ENCODE data around the gene CALML5.

The CALML5 gene

DNA sequence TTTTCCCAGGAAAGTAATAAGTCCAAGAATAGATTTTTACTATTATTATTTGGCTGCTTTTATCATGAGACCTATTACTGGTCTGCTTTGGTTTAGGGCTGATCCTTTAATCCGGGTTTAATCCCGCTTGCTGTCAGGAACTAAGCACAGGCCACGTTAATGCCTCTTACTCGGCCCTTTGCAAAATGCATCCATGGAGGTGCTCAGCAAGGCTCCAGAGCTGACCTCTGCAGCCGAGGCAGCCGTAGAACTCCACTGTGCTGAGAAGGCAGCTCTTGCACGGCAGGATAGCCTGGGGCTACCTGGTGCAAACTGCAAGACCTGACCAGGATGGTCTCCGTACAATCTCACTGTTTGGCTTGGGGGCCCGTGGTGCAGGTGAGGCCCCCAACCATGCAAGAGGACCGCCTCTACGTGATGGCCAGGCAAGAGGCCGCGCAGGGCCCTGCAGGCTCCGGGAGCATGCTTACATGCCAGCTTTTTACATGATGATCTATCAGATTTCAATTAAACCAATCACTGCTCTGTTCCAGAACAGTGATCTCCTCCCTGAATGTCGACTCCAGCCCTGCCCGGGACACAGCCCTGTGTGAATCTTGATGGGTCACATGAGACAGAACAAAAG lies 15.0 kb upstream of the CALML5 start:
- DNase-seq (no peak), ATAC-seq (no peak)
- Mint-ChIP-seq H3K4me3 (no peak overlapping the region), H3K27ac (no peak overlapping the region), H3K27me3 (peaks cover 5% of the 10 kb centered on the region), H3K9me3 (no peaks in the 10 kb centered on the region), H3K4me1 (peaks cover 9% of the 10 kb centered on the region), H3K36me3 (ENCODE audit: low read depth) (no peaks in the 10 kb centered on the region)

GRCh38 chr10:5512881-5513612 lies 13.7 kb upstream of the CALML5 start:
- no peaks in the 10 kb centered on the region for H3K9me3 Mint-ChIP-seq
- no peaks in the 10 kb centered on the region for H3K36me3 Mint-ChIP-seq (ENCODE audit: low read depth)
- no peak overlapping the region for H3K4me3 Mint-ChIP-seq
- peaks cover 5% of the 10 kb centered on the region for H3K27me3 Mint-ChIP-seq
- DNase-seq, result no peak
- H3K27ac Mint-ChIP-seq, result no peak overlapping the region
- peaks cover 9% of the 10 kb centered on the region for H3K4me1 Mint-ChIP-seq
- peak; percentile 33 for ATAC-seq

- ATAC-seq (no peak), DNase-seq (no peak)
- Mint-ChIP-seq H3K9me3 (no peaks in the 10 kb centered on the region), H3K27ac (no peak overlapping the region), H3K4me1 (peaks cover 9% of the 10 kb centered on the region), H3K27me3 (peaks cover 5% of the 10 kb centered on the region), H3K36me3 (ENCODE audit: low read depth) (no peaks in the 10 kb centered on the region), H3K4me3 (no peak overlapping the region)
Measured at GRCh38 chr10:5512331-5512730, 13.0 kb upstream of the CALML5 start.

DNA sequence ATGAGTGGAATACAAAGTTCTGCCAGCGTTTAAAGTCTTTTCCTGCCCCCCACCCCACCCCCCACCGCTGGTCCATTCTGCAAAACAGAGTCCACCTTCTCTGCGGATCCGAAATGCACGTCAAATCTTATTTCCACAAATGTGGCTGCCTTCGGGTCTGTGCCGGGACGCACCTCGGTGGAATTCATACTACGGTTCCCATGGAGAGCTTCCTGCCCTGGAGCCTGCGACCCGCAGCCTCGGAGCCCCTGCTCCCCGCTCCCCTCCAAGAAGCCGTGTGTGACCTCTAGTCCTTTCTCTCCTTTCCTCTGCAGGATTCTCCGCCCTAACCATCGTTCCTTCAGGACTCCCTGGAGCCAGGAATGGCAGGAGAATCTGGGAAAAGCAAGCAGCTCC lies 12.5 kb upstream of the CALML5 start:
- H3K4me3 Mint-ChIP-seq, result no peak overlapping the region
- no peaks in the 10 kb centered on the region for H3K9me3 Mint-ChIP-seq
- H3K36me3 Mint-ChIP-seq (ENCODE audit: low read depth), result no peaks in the 10 kb centered on the region
- H3K27ac Mint-ChIP-seq, result no peak overlapping the region
- ATAC-seq, result no peak
- peaks cover 5% of the 10 kb centered on the region for H3K27me3 Mint-ChIP-seq
- DNase-seq, result no peak
- H3K4me1 Mint-ChIP-seq, result peaks cover 9% of the 10 kb centered on the region

- H3K4me3 Mint-ChIP-seq, result no peak overlapping the region
- H3K4me1 Mint-ChIP-seq, result peaks cover 9% of the 10 kb centered on the region
- DNase-seq (no peak), ATAC-seq (no peak)
- H3K9me3 Mint-ChIP-seq, result no peaks in the 10 kb centered on the region
- H3K36me3 Mint-ChIP-seq (ENCODE audit: low read depth), result no peaks in the 10 kb centered on the region
- no peak overlapping the region for H3K27ac Mint-ChIP-seq
- peaks cover 5% of the 10 kb centered on the region for H3K27me3 Mint-ChIP-seq
Measured at GRCh38 chr10:5511231-5511884, 12.0 kb upstream of the CALML5 start.

DNA sequence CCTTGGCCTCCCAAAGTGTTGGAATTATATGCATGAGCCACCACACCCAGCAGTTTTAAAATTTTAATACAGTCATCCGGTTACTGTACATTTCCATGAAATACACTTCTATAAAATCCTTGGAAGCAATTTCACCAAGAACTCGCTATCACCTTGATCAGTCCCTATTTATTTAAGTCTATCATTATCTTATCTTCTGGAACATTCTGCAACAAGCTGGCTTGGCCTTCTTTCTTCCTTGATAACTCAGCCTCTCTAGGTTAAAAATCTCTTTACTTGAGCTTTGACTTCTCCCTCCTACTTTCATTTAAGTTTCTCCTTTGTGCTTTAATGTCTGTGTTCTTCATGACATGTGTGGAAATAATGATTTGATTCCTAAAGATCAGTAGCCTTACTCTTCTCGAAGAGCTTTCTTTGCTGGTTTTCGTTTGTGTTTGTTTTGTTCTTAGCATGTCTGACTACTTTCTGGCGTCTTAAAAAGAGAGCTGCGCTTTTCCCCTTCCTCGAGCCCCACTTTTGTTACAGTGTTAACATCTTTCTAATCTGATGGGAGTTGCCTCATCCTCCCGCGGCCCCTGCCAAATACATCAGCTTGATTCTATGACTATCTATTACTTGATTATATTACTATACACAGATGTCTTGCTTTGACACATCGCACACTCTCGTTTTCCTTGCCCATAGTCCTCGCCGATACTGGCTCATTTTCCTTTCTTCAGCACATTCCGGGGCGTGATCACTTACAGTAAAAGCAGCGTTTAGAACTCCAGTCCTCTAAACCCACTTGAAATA lies 11.1 kb upstream of the CALML5 start:
- Mint-ChIP-seq H3K4me1 (peaks cover 9% of the 10 kb centered on the region), H3K9me3 (no peaks in the 10 kb centered on the region), H3K36me3 (ENCODE audit: low read depth) (no peaks in the 10 kb centered on the region), H3K4me3 (no peak overlapping the region), H3K27ac (no peak overlapping the region), H3K27me3 (peaks cover 4% of the 10 kb centered on the region)
- DNase-seq, result no peak
- ATAC-seq, result no peak

- Mint-ChIP-seq H3K4me1 (peaks cover 9% of the 10 kb centered on the region), H3K27me3 (peaks cover 6% of the 10 kb centered on the region), H3K9me3 (no peaks in the 10 kb centered on the region), H3K4me3 (no peak overlapping the region), H3K36me3 (ENCODE audit: low read depth) (no peaks in the 10 kb centered on the region), H3K27ac (no peak overlapping the region)
- DNase-seq (no peak), ATAC-seq (no peak)
Measured at GRCh38 chr10:5509691-5510090, 10.3 kb upstream of the CALML5 start.

DNA sequence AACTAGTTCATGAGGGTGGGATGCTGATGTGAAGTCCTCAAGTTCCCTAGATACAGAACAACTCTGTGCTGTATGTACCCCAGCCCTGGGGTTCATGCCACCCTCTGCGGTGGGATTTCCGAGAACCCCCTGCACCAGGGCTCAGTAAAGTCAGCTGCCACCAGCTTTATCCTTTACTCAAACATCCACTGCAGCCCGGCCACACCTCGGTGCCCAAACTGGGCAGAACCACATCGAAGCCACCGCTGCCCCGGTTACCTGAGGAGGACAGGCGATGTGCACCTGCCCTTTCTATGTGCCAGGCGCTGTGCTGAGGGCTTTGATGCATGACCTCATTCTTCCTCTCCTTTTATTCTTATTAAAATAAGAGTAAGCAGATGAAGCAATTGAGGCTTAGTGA lies 9.9 kb upstream of the CALML5 start:
- Mint-ChIP-seq H3K9me3 (no peaks in the 10 kb centered on the region), H3K4me3 (no peak overlapping the region), H3K27ac (no peak overlapping the region), H3K27me3 (peaks cover 7% of the 10 kb centered on the region), H3K36me3 (ENCODE audit: low read depth) (no peaks in the 10 kb centered on the region), H3K4me1 (peaks cover 9% of the 10 kb centered on the region)
- DNase-seq, result no peak
- ATAC-seq, result no peak

GRCh38 chr10:5508786-5509185 lies 9.4 kb upstream of the CALML5 start:
- peaks cover 9% of the 10 kb centered on the region for H3K4me1 Mint-ChIP-seq
- no peak overlapping the region for H3K4me3 Mint-ChIP-seq
- no peaks in the 10 kb centered on the region for H3K36me3 Mint-ChIP-seq (ENCODE audit: low read depth)
- H3K9me3 Mint-ChIP-seq, result no peaks in the 10 kb centered on the region
- DNase-seq (no peak), ATAC-seq (no peak)
- peaks cover 7% of the 10 kb centered on the region for H3K27me3 Mint-ChIP-seq
- no peak overlapping the region for H3K27ac Mint-ChIP-seq

GRCh38 chr10:5508161-5508604 lies 8.8 kb upstream of the CALML5 start:
- Mint-ChIP-seq H3K36me3 (ENCODE audit: low read depth) (no peaks in the 10 kb centered on the region), H3K27ac (no peak overlapping the region), H3K4me1 (peaks cover 5% of the 10 kb centered on the region), H3K4me3 (no peak overlapping the region), H3K9me3 (no peaks in the 10 kb centered on the region), H3K27me3 (peaks cover 12% of the 10 kb centered on the region)
- ATAC-seq (no peak), DNase-seq (no peak)

DNA sequence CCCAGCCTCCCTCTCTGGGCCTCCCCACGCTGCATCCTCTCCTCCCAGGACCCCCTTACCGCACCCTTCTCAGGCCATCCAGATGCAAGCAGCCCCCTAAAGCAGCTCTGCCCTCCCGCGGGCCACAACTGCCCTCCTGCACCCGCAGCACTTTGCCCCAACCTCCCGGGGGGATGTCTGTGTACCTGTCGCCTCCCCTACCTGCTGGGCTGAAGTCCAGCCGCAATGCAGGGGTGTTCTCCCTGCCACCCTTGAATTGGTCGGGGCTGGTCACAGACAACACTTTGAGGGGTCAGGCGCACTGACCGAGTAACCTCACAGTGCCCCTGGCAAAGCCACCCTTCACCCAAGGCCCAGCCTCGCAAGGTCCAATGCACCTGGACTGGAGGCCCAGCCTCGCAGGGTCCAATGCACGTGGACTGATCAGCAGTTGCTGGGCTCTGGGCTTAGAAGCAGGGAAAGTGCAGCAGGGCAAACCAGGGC lies 8.3 kb upstream of the CALML5 start:
- Mint-ChIP-seq H3K4me1 (no peaks in the 10 kb centered on the region), H3K9me3 (no peaks in the 10 kb centered on the region), H3K27ac (no peak overlapping the region), H3K4me3 (no peak overlapping the region), H3K36me3 (ENCODE audit: low read depth) (no peaks in the 10 kb centered on the region), H3K27me3 (peaks cover 16% of the 10 kb centered on the region)
- ATAC-seq (no peak), DNase-seq (no peak)

DNA sequence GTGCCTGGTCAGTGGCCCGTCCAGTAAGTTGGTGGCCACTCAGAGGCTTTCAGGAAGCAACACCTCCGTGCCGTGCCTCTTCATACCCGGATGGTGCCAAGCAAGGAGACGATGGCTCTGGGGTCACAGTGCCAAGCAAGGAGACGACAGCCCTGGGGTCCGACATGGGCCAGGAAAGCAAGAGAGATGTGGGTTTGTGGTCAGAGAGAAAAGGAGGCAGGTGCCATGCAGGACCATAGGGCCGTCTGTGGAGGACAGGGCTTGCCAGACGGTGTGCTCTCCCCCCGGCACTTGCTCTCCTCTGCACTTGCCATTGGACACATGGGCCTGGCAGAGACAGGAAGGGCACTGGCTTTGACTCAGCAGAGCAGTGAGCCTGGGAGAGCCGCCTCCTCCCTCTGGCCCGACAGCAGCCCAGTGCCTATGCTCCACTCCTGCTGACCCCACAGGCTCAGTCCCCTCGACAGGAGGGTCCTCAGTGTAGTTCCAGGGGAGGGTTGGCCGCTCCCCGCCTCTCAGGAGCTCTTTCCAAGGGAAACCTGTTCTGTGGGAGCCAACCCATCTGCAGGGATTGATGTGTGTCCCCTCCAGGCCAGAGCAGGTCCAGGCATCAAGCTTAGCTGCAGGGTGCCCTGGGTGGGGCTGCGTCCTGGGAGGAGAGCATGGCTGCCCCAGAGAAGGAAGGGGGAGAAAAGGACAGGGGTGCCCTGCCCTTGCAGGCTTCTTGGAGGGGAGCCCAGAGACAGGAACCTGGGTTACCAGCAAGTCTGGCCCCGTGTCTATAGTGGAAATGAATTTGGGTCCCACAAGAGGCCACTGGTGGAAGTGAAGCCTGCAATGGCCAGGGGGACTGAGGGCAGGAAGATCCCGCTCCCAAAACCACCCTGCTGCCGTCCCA lies 7.6 kb upstream of the CALML5 start:
- DNase-seq (no peak), ATAC-seq (no peak)
- no peaks in the 10 kb centered on the region for H3K36me3 Mint-ChIP-seq (ENCODE audit: low read depth)
- H3K27me3 Mint-ChIP-seq, result peaks cover 15% of the 10 kb centered on the region
- H3K27ac Mint-ChIP-seq, result no peak overlapping the region
- H3K4me3 Mint-ChIP-seq, result no peak overlapping the region
- H3K9me3 Mint-ChIP-seq, result no peaks in the 10 kb centered on the region
- no peaks in the 10 kb centered on the region for H3K4me1 Mint-ChIP-seq

DNA sequence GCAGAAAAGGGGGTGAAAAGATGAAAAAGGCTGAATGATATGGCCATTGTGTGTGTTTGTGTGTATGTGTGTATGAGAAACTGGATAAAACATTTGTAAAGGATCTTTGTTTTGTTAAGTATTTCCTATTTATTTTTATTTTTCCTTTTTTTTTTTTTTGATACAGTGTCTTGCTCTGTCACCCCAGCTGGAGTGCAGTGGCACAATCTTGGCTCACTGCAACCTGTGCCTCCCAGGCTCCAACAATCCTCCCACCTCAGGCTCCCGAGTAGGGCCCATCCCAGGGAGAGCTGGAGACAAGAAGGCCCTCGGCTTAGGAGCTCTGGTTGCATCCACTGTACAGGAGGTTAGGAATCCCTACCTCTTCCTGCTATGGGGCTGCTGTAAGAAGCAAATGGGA lies 6.9 kb upstream of the CALML5 start:
- Mint-ChIP-seq H3K27me3 (peaks cover 15% of the 10 kb centered on the region), H3K9me3 (no peaks in the 10 kb centered on the region), H3K36me3 (ENCODE audit: low read depth) (no peaks in the 10 kb centered on the region), H3K4me3 (no peak overlapping the region), H3K4me1 (no peaks in the 10 kb centered on the region), H3K27ac (no peak overlapping the region)
- no peak for DNase-seq
- no peak for ATAC-seq
